ENCODE data around the gene NFKBIL1.

NFKBIL1 gene

DNA sequence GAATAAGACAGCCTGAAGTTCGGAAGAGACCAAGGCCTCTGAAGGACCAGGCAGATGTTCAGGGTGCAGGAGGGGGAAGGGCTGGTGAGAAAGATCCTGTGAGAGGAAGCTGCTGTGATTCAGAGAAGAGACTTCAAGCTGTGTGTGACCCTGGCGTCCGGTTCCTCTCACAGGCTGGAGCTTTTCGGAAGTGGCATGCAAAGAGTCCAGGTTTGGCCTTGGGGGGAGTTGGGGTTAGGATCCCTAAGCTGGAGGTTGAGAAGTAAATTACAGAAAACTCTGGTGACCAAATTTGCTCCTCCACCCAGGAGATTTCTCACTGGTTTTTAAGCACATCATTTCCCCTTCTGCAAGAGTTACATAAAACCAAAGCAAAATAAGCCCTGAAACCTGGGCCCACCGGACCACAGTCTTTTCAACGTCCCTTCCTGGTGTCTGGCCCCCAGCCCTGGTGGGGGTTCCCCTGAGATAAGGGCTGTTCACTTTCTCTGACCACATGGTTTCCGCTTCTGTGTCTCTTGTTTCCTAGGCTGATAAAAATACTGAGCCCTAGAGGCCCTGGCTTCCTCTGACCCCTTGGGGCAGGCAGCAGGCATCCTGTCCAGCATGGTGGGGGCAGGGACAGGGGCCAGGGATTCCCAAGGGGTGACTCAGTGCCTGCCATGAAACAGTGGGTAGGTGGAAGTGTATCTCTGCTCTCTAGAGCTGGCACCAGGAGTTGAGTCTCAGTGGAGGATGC is 12.7 kb downstream of the NFKBIL1 start:
- no peak for DNase-seq (ENCODE audit: low read depth)

DNA sequence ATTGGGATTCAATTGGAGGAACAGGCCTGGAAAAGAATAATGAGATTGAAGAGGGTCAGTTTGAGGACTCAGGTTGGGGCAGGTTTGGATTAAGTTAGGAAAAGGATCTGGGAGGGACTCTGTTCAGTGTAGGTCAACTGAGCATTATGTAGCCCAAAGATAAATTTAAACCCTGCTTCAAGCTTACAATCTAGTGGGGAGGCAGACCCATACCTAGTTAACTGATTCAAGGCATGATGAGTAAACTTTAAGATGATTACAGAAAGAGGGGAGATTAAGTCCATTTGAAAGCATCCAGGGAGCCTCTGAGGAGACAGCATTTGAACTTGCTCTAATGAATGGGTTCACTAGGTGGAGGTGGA is 13.3 kb downstream of the NFKBIL1 start:
- no peak for DNase-seq (ENCODE audit: low read depth)

DNA sequence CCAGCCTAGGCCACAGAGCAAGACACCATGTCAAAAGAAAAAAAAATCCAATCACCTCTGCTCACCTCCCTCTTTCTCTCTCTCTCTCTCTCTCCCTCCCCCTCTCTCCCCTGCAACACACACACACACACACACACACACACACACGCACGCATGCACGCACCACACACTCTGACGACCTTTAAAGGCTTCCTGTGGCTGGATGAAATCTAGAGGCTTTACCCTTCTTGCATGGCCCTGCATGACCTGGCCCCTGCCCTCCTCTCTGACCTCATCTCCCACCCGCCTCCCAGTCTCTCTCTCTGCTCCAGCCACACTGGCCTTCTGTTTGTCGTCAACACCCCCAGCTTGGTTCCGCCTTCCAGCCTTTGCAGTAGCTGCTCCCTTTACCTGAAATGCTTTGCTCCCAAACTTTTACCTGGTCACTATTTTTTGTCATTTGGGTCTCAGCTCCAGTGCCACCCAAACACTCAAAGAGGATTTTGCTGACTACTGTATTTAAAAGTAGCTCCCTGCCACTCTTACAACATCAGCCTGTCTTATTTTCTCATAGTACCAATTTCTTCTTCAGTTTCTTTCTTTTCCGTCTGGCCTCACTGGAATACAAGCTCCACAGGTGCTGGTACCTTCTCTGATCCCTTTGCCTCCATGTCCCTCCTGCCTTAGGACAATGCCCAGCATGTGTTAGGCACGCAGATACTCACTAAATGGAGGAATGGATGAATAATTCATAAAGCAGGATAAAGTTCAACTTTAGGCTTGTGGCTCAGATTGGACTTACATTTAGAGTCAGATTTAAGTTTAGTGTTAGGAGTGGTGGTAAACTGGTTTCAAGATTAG is 20.3 kb downstream of the NFKBIL1 start:
- DNase-seq (ENCODE audit: low read depth): no peak

DNA sequence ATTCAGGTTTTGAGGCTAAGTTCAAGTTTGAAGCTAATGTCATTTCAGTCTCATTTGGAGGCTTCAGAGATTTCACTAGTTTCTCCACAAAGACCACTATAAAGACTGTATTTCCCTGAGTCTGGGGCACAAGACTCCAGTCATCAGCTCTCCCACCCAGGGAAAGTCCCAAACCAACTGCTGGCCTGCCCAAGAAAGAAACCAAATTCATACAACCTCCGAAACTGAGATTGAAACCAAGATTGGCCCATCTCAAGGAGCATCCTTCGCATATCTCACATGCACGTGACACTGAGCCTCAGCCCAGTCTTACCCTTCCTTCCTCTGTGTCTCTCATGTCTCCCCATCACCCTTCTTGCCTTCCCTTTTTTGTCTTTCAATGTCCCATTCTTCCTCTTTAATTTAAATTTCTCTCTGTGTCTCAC is 21.1 kb downstream of the NFKBIL1 start:
- no peak for DNase-seq (ENCODE audit: low read depth)

GRCh38 chr6:31569861-31570536 is 22.6 kb downstream of the NFKBIL1 start:
- no peak for DNase-seq (ENCODE audit: low read depth)

GRCh38 chr6:31572041-31572911 is 24.9 kb downstream of the NFKBIL1 start, which contains the start of gene LTA:
LTA (plus strand) TSS chr6:31572289; CDS start chr6:31572743, 454 bp downstream.
- no peak for DNase-seq (ENCODE audit: low read depth)

DNA sequence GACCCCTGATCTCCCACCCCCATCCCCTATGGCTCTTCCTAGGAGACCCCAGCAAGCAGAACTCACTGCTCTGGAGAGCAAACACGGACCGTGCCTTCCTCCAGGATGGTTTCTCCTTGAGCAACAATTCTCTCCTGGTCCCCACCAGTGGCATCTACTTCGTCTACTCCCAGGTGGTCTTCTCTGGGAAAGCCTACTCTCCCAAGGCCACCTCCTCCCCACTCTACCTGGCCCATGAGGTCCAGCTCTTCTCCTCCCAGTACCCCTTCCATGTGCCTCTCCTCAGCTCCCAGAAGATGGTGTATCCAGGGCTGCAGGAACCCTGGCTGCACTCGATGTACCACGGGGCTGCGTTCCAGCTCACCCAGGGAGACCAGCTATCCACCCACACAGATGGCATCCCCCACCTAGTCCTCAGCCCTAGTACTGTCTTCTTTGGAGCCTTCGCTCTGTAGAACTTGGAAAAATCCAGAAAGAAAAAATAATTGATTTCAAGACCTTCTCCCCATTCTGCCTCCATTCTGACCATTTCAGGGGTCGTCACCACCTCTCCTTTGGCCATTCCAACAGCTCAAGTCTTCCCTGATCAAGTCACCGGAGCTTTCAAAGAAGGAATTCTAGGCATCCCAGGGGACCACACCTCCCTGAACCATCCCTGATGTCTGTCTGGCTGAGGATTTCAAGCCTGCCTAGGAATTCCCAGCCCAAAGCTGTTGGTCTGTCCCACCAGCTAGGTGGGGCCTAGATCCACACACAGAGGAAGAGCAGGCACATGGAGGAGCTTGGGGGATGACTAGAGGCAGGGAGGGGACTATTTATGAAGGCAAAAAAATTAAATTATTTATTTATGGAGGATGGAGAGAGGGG is 26.1 kb downstream of the NFKBIL1 start:
- no peak for DNase-seq (ENCODE audit: low read depth)

GRCh38 chr6:31574106-31575061 is 27.0 kb downstream of the NFKBIL1 start:
- no peak for DNase-seq (ENCODE audit: low read depth)

GRCh38 chr6:31575335-31575901 is 28.0 kb downstream of the NFKBIL1 start, which contains the start of gene TNF:
TNF (plus strand) TSS chr6:31575565; CDS start chr6:31575742, 177 bp downstream.
- no peak for DNase-seq (ENCODE audit: low read depth)

- no peak for DNase-seq (ENCODE audit: low read depth)
These were observed 28.7 kb downstream of the NFKBIL1 start for GRCh38 chr6:31575952-31576685.

- no peak for DNase-seq (ENCODE audit: low read depth)
These were observed 29.6 kb downstream of the NFKBIL1 start for GRCh38 chr6:31576897-31577578.

- DNase-seq (ENCODE audit: low read depth): no peak
These were observed 30.2 kb downstream of the NFKBIL1 start for GRCh38 chr6:31577579-31577966.

- no peak for DNase-seq (ENCODE audit: low read depth)
These were observed 31.0 kb downstream of the NFKBIL1 start for GRCh38 chr6:31578184-31579118.

GRCh38 chr6:31579119-31579505 is 31.7 kb downstream of the NFKBIL1 start:
- DNase-seq (ENCODE audit: low read depth): no peak

DNA sequence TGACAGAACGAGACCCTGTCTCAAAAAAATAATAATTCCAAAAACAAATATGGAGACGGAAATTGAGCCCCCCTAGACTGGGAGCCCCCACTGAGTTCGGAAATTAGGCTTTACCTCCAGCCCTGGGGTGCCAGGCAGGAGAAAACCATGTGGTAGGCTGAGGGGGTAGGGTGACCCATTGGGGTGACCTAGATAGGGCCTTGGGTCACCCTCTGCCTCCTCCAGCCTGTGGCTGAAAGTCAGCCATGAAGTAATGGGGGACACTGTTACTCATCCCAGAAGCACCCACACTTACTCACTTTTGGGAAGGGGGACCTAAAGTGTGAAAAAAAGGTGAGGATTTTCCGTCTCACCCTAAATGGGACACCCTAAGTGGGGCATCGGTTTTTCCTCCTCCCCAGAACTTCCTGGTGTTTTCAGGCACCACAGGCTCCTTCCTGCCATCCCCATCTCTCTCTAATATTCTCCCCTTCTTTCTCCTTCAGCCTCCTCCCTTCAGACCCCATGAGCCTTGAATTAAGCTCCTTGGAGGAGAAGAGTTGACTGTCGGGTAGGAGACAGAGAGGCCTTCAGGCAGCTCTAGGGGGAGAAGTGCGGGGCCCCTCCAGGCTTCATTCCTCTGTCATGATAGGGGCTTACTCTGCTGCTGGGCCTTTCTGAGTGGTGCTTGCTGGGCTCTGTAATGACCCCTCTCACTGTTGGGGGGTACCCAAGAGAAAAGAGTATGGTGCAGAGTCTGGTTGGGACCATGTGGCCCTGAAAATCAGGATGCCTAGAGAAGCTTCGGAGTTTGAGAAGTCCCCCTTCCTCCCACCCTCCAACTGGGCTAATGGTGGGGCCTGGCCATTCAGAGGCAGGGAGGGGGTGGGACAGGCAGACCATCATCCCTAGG is 32.4 kb downstream of the NFKBIL1 start:
- no peak for DNase-seq (ENCODE audit: low read depth)

DNA sequence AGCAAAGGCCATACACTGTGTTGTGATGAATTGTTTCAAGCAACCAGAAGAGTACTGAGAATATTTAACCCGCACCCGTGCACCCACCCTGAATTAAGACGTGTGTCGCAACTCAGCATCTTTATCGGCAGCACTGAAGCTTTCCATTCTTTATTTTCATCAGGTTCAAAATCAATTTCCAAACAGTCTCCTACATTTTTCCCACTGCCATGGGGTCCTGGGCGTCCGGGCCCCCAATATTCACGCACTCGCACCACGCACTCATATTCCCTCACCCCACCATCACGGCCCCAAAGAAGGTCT is 33.0 kb downstream of the NFKBIL1 start:
- no peak for DNase-seq (ENCODE audit: low read depth)

Data from stromal cell of bone marrow (primary cell).